ENCODE measurements around the gene MORF4L1.
"Not testable (repeated sequence)": the region's sequence is repeated elsewhere in the genome, so short reads cannot be mapped to it uniquely, and the experiment has no call there.

MORF4L1 gene

DNA sequence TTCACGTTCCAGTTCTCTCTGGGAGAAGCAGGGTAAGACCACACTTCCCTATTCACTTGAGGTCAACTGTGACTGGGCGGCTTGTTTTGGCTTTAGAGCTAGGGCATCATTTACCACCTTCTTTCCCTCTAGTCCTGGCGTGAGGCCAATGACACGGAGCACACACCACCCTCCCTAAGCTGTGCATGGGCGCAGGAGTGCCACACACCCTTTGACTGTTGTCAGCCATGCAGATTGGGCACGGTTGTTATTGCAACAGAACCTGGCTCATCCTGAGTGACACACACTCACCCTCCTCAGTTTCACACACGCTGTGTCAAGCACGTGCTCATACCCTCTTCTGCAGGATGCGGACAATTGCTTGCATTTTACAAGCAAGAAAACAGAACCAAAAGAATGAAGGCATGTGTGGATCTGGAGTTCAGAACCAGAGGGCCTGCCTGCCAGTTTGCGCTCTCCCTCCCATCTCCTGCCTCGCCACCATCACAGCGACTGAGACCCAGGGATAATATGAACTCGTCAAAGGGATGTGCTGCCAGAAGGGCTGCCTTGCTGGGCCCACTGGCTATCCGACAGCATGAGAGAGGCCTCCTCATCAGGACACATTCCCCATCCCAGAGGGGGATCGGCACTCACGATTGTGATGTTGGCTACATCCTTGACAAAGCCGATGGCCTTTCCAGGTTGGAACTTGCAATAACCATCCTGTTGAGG is 54.5 kb downstream of the MORF4L1 start:
- no peak for DNase-seq

DNA sequence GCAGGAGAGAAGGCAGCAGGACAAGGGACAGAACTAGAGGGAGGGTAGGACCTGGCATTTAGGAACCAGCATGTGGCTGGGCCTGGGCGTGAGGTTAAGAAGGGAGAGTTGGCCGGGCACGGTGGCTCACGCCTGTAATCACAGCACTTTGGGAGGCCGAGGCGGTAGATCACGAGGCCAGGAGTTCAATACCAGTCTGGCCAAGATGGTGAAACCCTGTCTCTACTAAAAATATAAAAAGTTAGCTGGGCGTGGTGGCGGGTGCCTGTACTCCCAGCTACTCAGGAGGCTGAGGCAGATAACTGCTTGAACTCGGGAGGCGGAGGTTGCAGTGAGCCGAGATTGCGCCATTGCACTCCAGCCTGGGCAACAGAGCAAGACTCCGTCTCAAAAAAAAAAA is 55.5 kb downstream of the MORF4L1 start:
- DNase-seq, result not testable (repeated sequence)

DNA sequence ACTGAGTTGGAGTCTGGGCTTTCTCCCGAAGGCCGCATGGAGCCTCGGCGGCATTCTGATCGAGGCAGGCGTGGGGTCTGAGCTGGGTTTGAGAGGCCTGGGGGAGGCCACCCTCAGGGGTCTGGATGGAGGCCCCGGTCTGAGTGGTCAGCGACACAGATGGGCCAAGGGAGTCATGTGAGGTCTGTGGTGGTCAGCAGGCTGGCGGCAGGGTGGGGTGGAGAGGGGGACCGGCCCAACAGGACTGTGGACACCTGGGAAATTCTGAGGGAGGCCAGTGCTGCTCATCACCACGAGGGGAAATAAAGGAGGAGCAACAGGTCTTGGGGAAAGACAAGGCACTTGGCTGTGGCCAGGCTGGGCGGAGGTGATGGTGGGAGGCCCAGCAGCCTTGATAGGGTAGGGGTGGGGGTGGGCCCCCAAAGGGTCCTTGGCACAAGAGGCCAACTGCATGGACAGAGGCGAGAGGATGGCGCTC is 56.0 kb downstream of the MORF4L1 start:
- no peak for DNase-seq

GRCh38 chr15:78929536-78930264 is 57.0 kb downstream of the MORF4L1 start:
- DNase-seq, result no peak

- no peak for DNase-seq
Observed at GRCh38 chr15:78930577-78931388, 58.1 kb downstream of the MORF4L1 start.

- DNase-seq, result no peak
Observed at GRCh38 chr15:78931439-78932257, 59.0 kb downstream of the MORF4L1 start.

GRCh38 chr15:78932258-78932808 is 59.6 kb downstream of the MORF4L1 start:
- DNase-seq, result no peak

DNA sequence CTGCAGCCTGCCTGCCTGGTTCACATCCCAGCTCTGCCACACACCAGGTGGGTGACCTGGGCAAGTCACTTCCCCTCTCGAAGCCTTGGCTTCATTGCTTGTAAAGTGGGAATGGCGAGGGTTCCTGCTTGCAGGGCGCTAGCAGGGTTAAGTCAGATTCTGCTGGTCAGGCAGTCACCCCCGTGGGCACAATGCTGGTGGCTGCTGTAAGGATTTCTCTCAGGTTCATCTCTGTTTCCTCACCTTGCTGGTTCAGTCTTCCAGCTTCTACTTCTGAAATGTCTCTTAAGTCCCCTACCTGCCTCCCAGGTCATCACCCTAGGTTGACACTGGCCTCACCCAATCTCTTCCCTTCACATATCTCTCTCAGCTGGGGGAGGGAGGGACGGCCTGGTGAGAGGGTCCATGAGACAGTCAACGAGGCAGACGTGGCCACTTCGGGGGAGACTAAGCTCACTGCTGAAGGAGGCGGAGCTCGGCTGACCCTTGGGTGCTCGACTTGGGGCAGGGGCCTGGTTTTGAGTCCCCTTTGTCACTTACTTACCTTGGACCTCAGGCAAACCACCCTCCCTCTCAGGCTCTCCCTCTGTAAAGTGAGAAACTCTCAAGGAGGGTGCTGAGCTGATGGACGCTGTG is 60.6 kb downstream of the MORF4L1 start:
- no peak for DNase-seq

- DNase-seq, result no peak
Observed at GRCh38 chr15:78933823-78934654, 61.3 kb downstream of the MORF4L1 start.

- no peak for DNase-seq
Observed at GRCh38 chr15:78934655-78935023, 61.9 kb downstream of the MORF4L1 start.

DNA sequence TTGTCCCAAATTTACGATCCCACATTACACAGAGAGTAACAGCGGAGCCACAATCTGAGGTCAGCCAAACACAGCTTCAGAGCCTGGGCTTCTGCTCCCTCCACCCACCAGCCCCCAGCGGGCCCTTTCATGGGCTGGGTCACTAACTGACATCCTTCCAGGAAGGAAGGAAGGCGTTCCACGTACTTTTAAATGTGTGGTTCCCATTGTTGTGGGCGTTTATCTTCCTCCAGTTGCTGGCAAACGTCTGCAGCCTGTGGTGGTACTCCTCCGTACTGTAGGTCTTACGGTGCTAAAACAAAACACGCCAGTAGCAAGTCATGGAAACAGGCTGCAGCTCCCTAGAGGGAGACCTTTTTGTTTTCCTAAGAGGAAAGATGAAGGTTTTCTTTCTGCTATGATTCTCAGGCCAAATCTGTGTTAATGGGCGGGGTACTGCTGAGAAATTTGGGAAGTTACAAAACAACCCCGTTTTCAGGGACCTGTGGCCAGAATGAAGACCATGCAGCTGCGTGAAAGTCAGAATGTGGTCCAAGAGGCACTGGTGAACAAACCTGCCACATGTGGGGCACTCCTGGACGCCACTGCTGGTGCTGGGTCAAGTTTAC is 64.5 kb downstream of the MORF4L1 start:
- no peak for DNase-seq

GRCh38 chr15:78938658-78939488 is 66.2 kb downstream of the MORF4L1 start:
- DNase-seq, result no peak

DNA sequence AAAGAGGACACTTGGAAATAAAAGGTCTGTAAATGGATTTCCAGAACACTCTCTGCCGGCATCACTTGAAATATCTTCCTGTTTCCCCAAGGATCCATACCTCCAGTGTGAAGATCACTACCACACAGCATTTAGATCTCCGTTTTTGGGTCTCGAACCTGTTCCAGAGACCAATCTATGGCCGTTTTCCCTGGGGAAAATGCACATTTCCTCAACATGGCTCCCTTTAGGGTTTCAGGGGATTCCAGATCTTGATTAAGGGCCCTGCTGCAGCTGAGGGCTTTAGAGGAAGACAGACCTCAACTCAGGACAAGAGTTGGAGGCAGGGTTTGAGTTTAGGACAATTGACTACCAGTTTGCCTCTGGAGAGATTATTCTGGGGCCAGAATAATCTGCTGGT is 70.1 kb downstream of the MORF4L1 start:
- DNase-seq, result no peak

GRCh38 chr15:78943692-78944091 is 71.0 kb downstream of the MORF4L1 start:
- no peak for DNase-seq

- DNase-seq, result peak; percentile 57
Observed at GRCh38 chr15:78944202-78944625, 71.5 kb downstream of the MORF4L1 start.

DNA sequence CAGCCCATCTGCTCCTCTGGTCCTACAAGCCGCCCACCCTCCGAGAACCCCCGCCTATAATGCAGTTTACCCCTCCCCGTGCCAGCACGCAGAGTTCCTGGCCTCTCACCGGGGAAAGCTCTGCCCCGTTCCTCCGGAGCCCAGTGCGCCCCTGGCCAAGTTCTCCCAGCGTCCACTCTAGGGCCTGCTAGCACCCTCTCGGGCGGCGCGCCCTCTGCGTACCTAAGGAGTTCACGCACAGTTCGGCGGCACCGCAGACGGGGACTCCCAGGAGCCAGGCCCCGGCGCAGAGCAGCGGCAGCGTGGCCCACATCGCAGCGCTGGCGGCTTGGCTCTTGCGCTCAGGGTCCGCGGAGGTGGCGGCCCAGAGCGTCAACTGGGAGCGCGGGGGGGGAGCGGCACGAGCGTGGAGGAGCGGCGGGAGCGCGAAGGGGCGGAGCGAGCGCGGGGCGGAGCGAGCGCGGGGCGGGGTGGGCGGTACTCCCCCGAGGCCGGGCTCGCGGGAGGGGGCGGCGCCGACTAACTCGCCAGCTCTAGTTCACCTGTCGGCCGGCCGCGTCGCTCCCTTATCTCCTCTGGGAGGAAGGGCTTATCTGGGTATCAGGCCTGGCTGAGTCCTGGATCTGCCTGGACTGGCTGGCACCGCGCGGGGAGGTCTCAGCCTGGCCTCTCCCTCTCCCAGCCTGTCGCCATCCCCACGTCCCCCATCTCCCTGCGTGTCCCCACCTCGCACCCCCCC is 72.1 kb downstream of the MORF4L1 start, which contains the start of gene CTSH:
Gene CTSH (minus strand): TSS at position 378 of the 739 bp plus-strand sequence. CDS start 65 bp downstream, at position 313.
- DNase-seq, result peak; percentile 95

GRCh38 chr15:78946493-78946892 is 73.8 kb downstream of the MORF4L1 start:
- no peak for DNase-seq

GRCh38 chr15:78947506-78947905 is 74.8 kb downstream of the MORF4L1 start:
- no peak for DNase-seq
